Neural cell (in vitro differentiated cells): Measurements from ENCODE around the gene SEPTIN5. TPM values are rescaled to one million over a fixed set of nuclear protein-coding genes. Genes with fewer than 3 reads are reported as not detected.

Experiments used
- H2AFZ ChIP-seq: fragments of 200-600, 300-800 bp; sonication (generic), shearing (Covaris generic); 2 replicates; pipeline ENCODE4 v1.6.0; 2014; ENCODE audit warnings: low read depth, mild to moderate bottlenecking, antibody characterized with exemption, low read length, moderate library complexity
- H3F3A ChIP-seq: fragments of 200-600 bp; shearing (Covaris generic); 2 replicates; pipeline ENCODE4 v1.6.1; 2016; ENCODE audit warnings: mild to moderate bottlenecking, moderate library complexity, mixed read lengths, antibody characterized with exemption, low read length; ENCODE audit not compliant: insufficient read depth, poor library complexity, severe bottlenecking
- H3K27ac ChIP-seq: fragments of 200-600, 300-800 bp; sonication (generic), shearing (Covaris generic); 2 replicates; pipeline ENCODE4 v1.5.1; 2014; ENCODE audit warnings: mild to moderate bottlenecking, low read length, moderate library complexity
- H3K27me3 ChIP-seq: fragments of 300-800, 200-600 bp; sonication (generic), shearing (Covaris generic); 2 replicates; pipeline ENCODE4 v1.6.0; 2014; ENCODE audit warnings: mild to moderate bottlenecking, low read depth, low read length, moderate library complexity; ENCODE audit not compliant: insufficient read depth
- H3K36me3 ChIP-seq: fragments of 300-800, 200-600 bp; sonication (generic), shearing (Covaris generic); 2 replicates; pipeline ENCODE4 v1.5.1; 2014; ENCODE audit warnings: mild to moderate bottlenecking, antibody characterized with exemption, low read length, moderate library complexity; ENCODE audit not compliant: insufficient read depth
- H3K4me2 ChIP-seq: fragments of 300-800, 200-600 bp; sonication (generic), shearing (Covaris generic); 2 replicates; pipeline ENCODE4 v1.6.0; 2014; ENCODE audit warnings: mild to moderate bottlenecking, low read length
- H3K4me3 ChIP-seq: fragments of 300-800, 200-600 bp; sonication (generic), shearing (Covaris generic); 2 replicates; pipeline ENCODE4 v1.5.1; 2014; ENCODE audit warnings: mild to moderate bottlenecking, low read length, moderate library complexity
- H3K79me2 ChIP-seq: fragments of 200-600 bp; shearing (Covaris generic); replicated peaks from 2 replicates; pipeline ENCODE4 v1.6.0; 2014; ENCODE audit warnings: mild to moderate bottlenecking, low read length, moderate library complexity; ENCODE audit not compliant: insufficient read depth
- H3K9ac ChIP-seq: fragments of 300-800, 200-600 bp; sonication (generic), shearing (Covaris generic); 2 replicates; pipeline ENCODE4 v1.6.1; 2016; ENCODE audit warnings: mild to moderate bottlenecking, low read length, mixed read lengths
- H3K9me2 ChIP-seq: fragments of 200-600 bp; shearing (Covaris generic); 2 replicates; pipeline ENCODE4 v1.6.1; 2016; ENCODE audit warnings: mild to moderate bottlenecking, low read length, mixed read lengths; ENCODE audit not compliant: insufficient read depth
- H3K9me3 ChIP-seq: fragments of 200-600, 300-800 bp; sonication (generic), shearing (Covaris generic); 2 replicates; pipeline ENCODE4 v1.6.1; 2016; ENCODE audit warnings: mild to moderate bottlenecking, mixed run types, low read length, moderate library complexity, mixed read lengths
- H4K20me1 ChIP-seq: fragments of 200-600 bp; shearing (Covaris generic); 2 replicates; pipeline ENCODE4 v1.6.1; 2016; ENCODE audit warnings: mild to moderate bottlenecking, mixed run types; ENCODE audit not compliant: insufficient read depth
- MXI1 ChIP-seq: fragments of 450-650 bp; conservative IDR thresholded peaks from 2 replicates; pipeline ENCODE4 v1.6.1; 2014; ENCODE audit warnings: antibody characterized with exemption, mild to moderate bottlenecking; ENCODE audit not compliant: poor library complexity, severe bottlenecking
- RAD21 ChIP-seq: fragments of 450-650 bp; conservative IDR thresholded peaks from 2 replicates; pipeline ENCODE4 v1.6.1; 2014; ENCODE audit warnings: antibody characterized with exemption, mild to moderate bottlenecking, moderate library complexity
- SMC3 ChIP-seq: fragments of 450-650 bp; conservative IDR thresholded peaks from 2 replicates; pipeline ENCODE4 v1.6.1; 2014; ENCODE audit warnings: antibody characterized with exemption, mild to moderate bottlenecking, moderate library complexity; ENCODE audit not compliant: poor library complexity
- polyA plus RNA-seq: library from polyadenylated mRNA; depleted of rRNA; stranded (reverse); fragments of >200 nt; gene quantifications from 2 replicates; pipeline ENCODE4 v1.2.3, GENCODE V29; 2014

Gene SEPTIN5
- polyA plus RNA-seq, 1 donor from 2014 or later = 166 TPM

- TF ChIP-seq SMC3 (no peak), MXI1 (no peak), RAD21 (no peak)
- Histone ChIP-seq H3K9me3 (no peaks in the 10 kb centered on the region), H2AFZ (no peak overlapping the region), H3K79me2 (no peaks in the 10 kb centered on the region), H3K36me3 (no peaks in the 10 kb centered on the region), H3F3A (no peaks in the 10 kb centered on the region), H3K4me3 (no peak overlapping the region), H3K27me3 (peaks cover 42% of the 10 kb centered on the region), H4K20me1 (no peaks in the 10 kb centered on the region), H3K9me2 (no peaks in the 10 kb centered on the region), H3K4me2 (no peak overlapping the region), H3K9ac (no peak overlapping the region), H3K27ac (no peak overlapping the region)
Measured at GRCh38 chr22:19772422-19772672, 58.0 kb downstream of the SEPTIN5 start.

Other genes with a start within 250 kb of the SEPTIN5 start
- 56.9 and 58.3 TPM in 2 replicates for gene UFD1, start 235.3 kb upstream of the SEPTIN5 start, polyA plus RNA-seq
- 1.5 and 3.2 TPM in 2 replicates for gene CDC45, start 234.6 kb upstream of the SEPTIN5 start, polyA plus RNA-seq
- gene CLDN5, start 190.1 kb upstream of the SEPTIN5 start, polyA plus RNA-seq = 0.66 TPM in 1 of 2 replicates, not detected in the other
- gene GP1BB, start 9.0 kb downstream of the SEPTIN5 start, polyA plus RNA-seq = 40.7 and 42.0 TPM in 2 replicates
- gene TBX1, start 46.3 kb downstream of the SEPTIN5 start, polyA plus RNA-seq = not detected in 2 replicates
- gene GNB1L, start 140.4 kb downstream of the SEPTIN5 start, polyA plus RNA-seq = 16.5 and 16.9 TPM in 2 replicates
- 9.7 and 11.7 TPM in 2 replicates for gene RTL10, start 140.4 kb downstream of the SEPTIN5 start, polyA plus RNA-seq
- gene COMT, start 227.3 kb downstream of the SEPTIN5 start, polyA plus RNA-seq = 14.2 and 27.6 TPM in 2 replicates
- 3.5 and 4.1 TPM in 2 replicates for gene TXNRD2, start 227.3 kb downstream of the SEPTIN5 start, polyA plus RNA-seq